HepG2 (cell line): ENCODE results near the gene CCNA2. TPM values are rescaled to one million over a fixed set of nuclear protein-coding genes. Genes with fewer than 3 reads are reported as not detected.
A peak's percentile ranks its signal among the peaks of the same experiment; 100 is the strongest.

Experiments
- DR1 ChIP-seq: sonication (generic); formaldehyde crosslinking; IDR thresholded peaks from 2 replicates; pipeline ENCODE4 v1.8.0; 2021; ENCODE audit warnings: mild to moderate bottlenecking, missing genetic modification reagents, inconsistent platforms
- GRHL1 ChIP-seq: sonication (generic); formaldehyde crosslinking; conservative IDR thresholded peaks from 2 replicates; pipeline ENCODE4 v1.8.0; 2022; ENCODE audit warnings: missing genetic modification reagents
- SPEN ChIP-seq: sonication (generic); formaldehyde crosslinking; IDR thresholded peaks from 2 replicates; pipeline ENCODE4 v1.5.1; 2020; ENCODE audit warnings: low read depth, mild to moderate bottlenecking, missing genetic modification reagents
- ZFP82 ChIP-seq: sonication (generic); formaldehyde crosslinking; IDR thresholded peaks from 2 replicates; pipeline ENCODE4 v1.5.1; 2020; ENCODE audit warnings: mild to moderate bottlenecking, missing genetic modification reagents, borderline replicate concordance
- ZNF230 ChIP-seq: sonication (generic); formaldehyde crosslinking; IDR thresholded peaks from 2 replicates; pipeline ENCODE4 v1.4.0; 2020; ENCODE audit warnings: mild to moderate bottlenecking, missing genetic modification reagents
- ZNF407 ChIP-seq: sonication (generic); formaldehyde crosslinking; IDR thresholded peaks from one replicate; pipeline ENCODE4 v1.5.1; 2020; ENCODE audit warnings: mild to moderate bottlenecking, missing genetic modification reagents; ENCODE audit errors: not compliant biosample characterization
- ZNF724P ChIP-seq: sonication (generic); formaldehyde crosslinking; IDR thresholded peaks from 2 replicates; pipeline ENCODE4 v1.8.0; 2022; ENCODE audit warnings: missing genetic modification reagents, borderline replicate concordance
- ZSCAN31 ChIP-seq: sonication (generic); formaldehyde crosslinking; IDR thresholded peaks from 2 replicates; pipeline ENCODE4 v1.5.0; 2020; ENCODE audit warnings: low read depth, mild to moderate bottlenecking, missing genetic modification reagents
- polyA plus RNA-seq, 8 experiments: library from polyadenylated mRNA; depleted of rRNA in 3 of 8; stranded (reverse) in 7 of 8; unstranded in 1 of 8; fragments of >200 nt; fragmentation: Illumina TruSeq in 4 of 8; extraction: Trizol in 4 of 8; gene quantifications; 2 replicates each; pipeline versions ENCODE4 v1.2.1 to v1.2.3, GENCODE V29; 2011 to 2016; ENCODE audit warnings: low read depth in 4 of 8, missing spikeins in 1 of 8, mixed read lengths in 1 of 8; ENCODE audit not compliant: insufficient read depth in 1 of 8
- total RNA-seq, 5 experiments: library from RNA; depleted of rRNA; stranded (reverse); fragments of >200 nt; fragmentation: Illumina TruSeq; extraction: Trizol; gene quantifications; 2 replicates each; pipeline ENCODE4 v1.2.3, GENCODE V29; 2016; ENCODE audit warnings: low read depth in 1 of 5
- TF ChIP-seq, protein P1 (sequence below): IDR thresholded peaks from 2 replicates; pipeline ENCODE4 v1.6.1; 2016; ENCODE audit warnings: low read depth, missing genetic modification reagents, missing compliant biosample characterization
- TF ChIP-seq, protein P2 (sequence below): conservative IDR thresholded peaks from 2 replicates; pipeline ENCODE4 v1.6.1; 2018; ENCODE audit warnings: missing genetic modification reagents

Gene CCNA2
- total and polyA plus RNA-seq, 2 of the 13 experiments (the other 11 are each of a cell fraction or from before 2014, with no cell fraction given): 31.3 to 105 TPM

- no peak for TF ChIP-seq GRHL1 (CRISPR knock-in tag)
- TF ChIP-seq DR1: peak; percentile 15; the same call in 1 of the 2 replicates
- no peak for TF ChIP-seq ZNF724P (CRISPR knock-in tag)
- peak; percentile 62; the same call in 1 of the 2 replicates for TF ChIP-seq SPEN
- TF ChIP-seq ZNF407: no peak
- TF ChIP-seq, protein P1, sequence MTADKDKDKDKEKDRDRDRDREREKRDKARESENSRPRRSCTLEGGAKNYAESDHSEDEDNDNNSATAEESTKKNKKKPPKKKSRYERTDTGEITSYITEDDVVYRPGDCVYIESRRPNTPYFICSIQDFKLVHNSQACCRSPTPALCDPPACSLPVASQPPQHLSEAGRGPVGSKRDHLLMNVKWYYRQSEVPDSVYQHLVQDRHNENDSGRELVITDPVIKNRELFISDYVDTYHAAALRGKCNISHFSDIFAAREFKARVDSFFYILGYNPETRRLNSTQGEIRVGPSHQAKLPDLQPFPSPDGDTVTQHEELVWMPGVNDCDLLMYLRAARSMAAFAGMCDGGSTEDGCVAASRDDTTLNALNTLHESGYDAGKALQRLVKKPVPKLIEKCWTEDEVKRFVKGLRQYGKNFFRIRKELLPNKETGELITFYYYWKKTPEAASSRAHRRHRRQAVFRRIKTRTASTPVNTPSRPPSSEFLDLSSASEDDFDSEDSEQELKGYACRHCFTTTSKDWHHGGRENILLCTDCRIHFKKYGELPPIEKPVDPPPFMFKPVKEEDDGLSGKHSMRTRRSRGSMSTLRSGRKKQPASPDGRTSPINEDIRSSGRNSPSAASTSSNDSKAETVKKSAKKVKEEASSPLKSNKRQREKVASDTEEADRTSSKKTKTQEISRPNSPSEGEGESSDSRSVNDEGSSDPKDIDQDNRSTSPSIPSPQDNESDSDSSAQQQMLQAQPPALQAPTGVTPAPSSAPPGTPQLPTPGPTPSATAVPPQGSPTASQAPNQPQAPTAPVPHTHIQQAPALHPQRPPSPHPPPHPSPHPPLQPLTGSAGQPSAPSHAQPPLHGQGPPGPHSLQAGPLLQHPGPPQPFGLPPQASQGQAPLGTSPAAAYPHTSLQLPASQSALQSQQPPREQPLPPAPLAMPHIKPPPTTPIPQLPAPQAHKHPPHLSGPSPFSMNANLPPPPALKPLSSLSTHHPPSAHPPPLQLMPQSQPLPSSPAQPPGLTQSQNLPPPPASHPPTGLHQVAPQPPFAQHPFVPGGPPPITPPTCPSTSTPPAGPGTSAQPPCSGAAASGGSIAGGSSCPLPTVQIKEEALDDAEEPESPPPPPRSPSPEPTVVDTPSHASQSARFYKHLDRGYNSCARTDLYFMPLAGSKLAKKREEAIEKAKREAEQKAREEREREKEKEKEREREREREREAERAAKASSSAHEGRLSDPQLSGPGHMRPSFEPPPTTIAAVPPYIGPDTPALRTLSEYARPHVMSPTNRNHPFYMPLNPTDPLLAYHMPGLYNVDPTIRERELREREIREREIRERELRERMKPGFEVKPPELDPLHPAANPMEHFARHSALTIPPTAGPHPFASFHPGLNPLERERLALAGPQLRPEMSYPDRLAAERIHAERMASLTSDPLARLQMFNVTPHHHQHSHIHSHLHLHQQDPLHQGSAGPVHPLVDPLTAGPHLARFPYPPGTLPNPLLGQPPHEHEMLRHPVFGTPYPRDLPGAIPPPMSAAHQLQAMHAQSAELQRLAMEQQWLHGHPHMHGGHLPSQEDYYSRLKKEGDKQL (CRISPR knock-in tag): no peak
- TF ChIP-seq ZSCAN31 (CRISPR knock-in tag): no peak
- TF ChIP-seq, protein P2, sequence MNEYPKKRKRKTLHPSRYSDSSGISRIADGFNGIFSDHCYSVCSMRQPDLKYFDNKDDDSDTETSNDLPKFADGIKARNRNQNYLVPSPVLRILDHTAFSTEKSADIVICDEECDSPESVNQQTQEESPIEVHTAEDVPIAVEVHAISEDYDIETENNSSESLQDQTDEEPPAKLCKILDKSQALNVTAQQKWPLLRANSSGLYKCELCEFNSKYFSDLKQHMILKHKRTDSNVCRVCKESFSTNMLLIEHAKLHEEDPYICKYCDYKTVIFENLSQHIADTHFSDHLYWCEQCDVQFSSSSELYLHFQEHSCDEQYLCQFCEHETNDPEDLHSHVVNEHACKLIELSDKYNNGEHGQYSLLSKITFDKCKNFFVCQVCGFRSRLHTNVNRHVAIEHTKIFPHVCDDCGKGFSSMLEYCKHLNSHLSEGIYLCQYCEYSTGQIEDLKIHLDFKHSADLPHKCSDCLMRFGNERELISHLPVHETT: no peak
- no peak for TF ChIP-seq ZNF230 (CRISPR knock-in tag)
- no peak for TF ChIP-seq ZFP82
Measured at GRCh38 chr4:121869841-121870822, 46.4 kb upstream of the CCNA2 start, which contains the start of gene BBS7 (continued).
